GM23338 (cell line): ENCODE results near the gene VPS39.

Experiments
- CREB1 ChIP-seq: fragments of 250-450 bp; sonication (Bioruptor Pico); IDR thresholded peaks from 2 replicates; pipeline ENCODE4 v1.5.0; 2020; ENCODE audit warnings: low read depth, mild to moderate bottlenecking, moderate library complexity
- CTCF ChIP-seq, 2 experiments: fragments of 200-600 bp in 1 of 2; sonication (generic) in 1 of 2; conservative IDR thresholded peaks; 2 replicates each; pipeline versions ENCODE4 v1.5.1 to v1.6.1; 2016 to 2017; ENCODE audit warnings: antibody characterized with exemption in 2 of 2, low read depth in 2 of 2, mild to moderate bottlenecking in 2 of 2, moderate library complexity in 1 of 2
- ETS1 ChIP-seq: IDR thresholded peaks from 2 replicates; pipeline ENCODE4 v1.6.1; 2016; ENCODE audit warnings: antibody characterized with exemption
- EZH2 ChIP-seq: fragments of 200-600 bp; sonication (generic); IDR thresholded peaks from one replicate; pipeline ENCODE4 v1.8.0; 2017; ENCODE audit warnings: antibody characterized with exemption, mild to moderate bottlenecking, low read depth; ENCODE audit not compliant: unreplicated experiment
- POLR2AphosphoS5 ChIP-seq: IDR thresholded peaks from 2 replicates; pipeline ENCODE4 v1.6.1; 2016; ENCODE audit warnings: antibody characterized with exemption, low read depth
- REST ChIP-seq: IDR thresholded peaks from one replicate; pipeline ENCODE4 v1.6.1; 2018; ENCODE audit warnings: antibody characterized with exemption; ENCODE audit not compliant: unreplicated experiment
- ZNF331 ChIP-seq: fragments of 250-450 bp; sonication (Bioruptor Pico); IDR thresholded peaks from 2 replicates; pipeline ENCODE4 v1.5.0; 2020; ENCODE audit warnings: low read depth, mild to moderate bottlenecking, moderate library complexity

- TF ChIP-seq CREB1 (CRISPR knock-in tag) (no peak), CTCF (conservative IDR thresholded peaks at IDR 0.05; ENCODE audit: low read depth in 2 of 2) (no peak), REST (no peak), EZH2 (no peak), POLR2AphosphoS5 (no peak), ZNF331 (CRISPR knock-in tag) (no peak), ETS1 (no peak)
These were observed 56.4 kb downstream of the VPS39 start for GRCh38 chr15:42151736-42152135.
